Neuronal stem cell (in vitro differentiated cells): Measurements from ENCODE around the gene PTH.

Experiments
- DNase-seq: peaks from one replicate; pipeline ENCODE4 v3.0.0-alpha.2; 2013; ENCODE audit warnings: low spot score
- H2AFZ ChIP-seq: one replicate; pipeline ENCODE4 v1.6.1; 2013; ENCODE audit warnings: mild to moderate bottlenecking, low read length, inconsistent platforms
- H2AK5ac ChIP-seq: 2 replicates; pipeline ENCODE4 v1.6.1; 2013; ENCODE audit warnings: low read depth, mild to moderate bottlenecking, inconsistent platforms, low read length, moderate library complexity, mixed read lengths
- H2BK120ac ChIP-seq: 2 replicates; pipeline ENCODE4 v1.6.1; 2013; ENCODE audit warnings: low read depth, mild to moderate bottlenecking, inconsistent platforms, low read length, moderate library complexity, mixed read lengths
- H2BK12ac ChIP-seq: one replicate; pipeline ENCODE4 v1.6.1; 2013; ENCODE audit warnings: low read length, inconsistent platforms
- H2BK15ac ChIP-seq: 2 replicates; pipeline ENCODE4 v1.6.1; 2013; ENCODE audit warnings: mild to moderate bottlenecking, low read length, inconsistent platforms, mixed read lengths
- H2BK5ac ChIP-seq: one replicate; pipeline ENCODE4 v1.6.1; 2013; ENCODE audit warnings: inconsistent platforms, mild to moderate bottlenecking, low read length, moderate library complexity
- H3K14ac ChIP-seq: one replicate; pipeline ENCODE4 v1.6.1; 2013; ENCODE audit warnings: low read length, inconsistent platforms
- H3K18ac ChIP-seq: 2 replicates; pipeline ENCODE4 v1.6.1; 2013; ENCODE audit warnings: low read length, inconsistent platforms
- H3K23ac ChIP-seq: 2 replicates; pipeline ENCODE4 v1.6.1; 2013; ENCODE audit warnings: low read depth, mild to moderate bottlenecking, mixed read lengths, low read length, inconsistent platforms; ENCODE audit not compliant: poor library complexity
- H3K27ac ChIP-seq: replicated peaks from 3 replicates; pipeline ENCODE4 v1.5.1; 2013; ENCODE audit warnings: low read length, inconsistent platforms
- H3K27me3 ChIP-seq, 3 experiments: 2 replicates each; pipeline ENCODE4 v1.6.1; 2013; ENCODE audit warnings: low read length in 3 of 3, mild to moderate bottlenecking in 2 of 3, inconsistent platforms in 1 of 3, low read depth in 1 of 3, mixed read lengths in 1 of 3, moderate library complexity in 1 of 3; ENCODE audit not compliant: control insufficient read depth in 3 of 3, insufficient read depth in 3 of 3
- H3K36me3 ChIP-seq, 2 donors: replicated peaks in 1 of 2; 2 replicates each; pipeline ENCODE4 v1.6.1; 2013; ENCODE audit warnings: low read length in 2 of 2; ENCODE audit not compliant: control insufficient read depth in 2 of 2, insufficient read depth in 2 of 2
- H3K4ac ChIP-seq: 2 replicates; pipeline ENCODE4 v1.6.1; 2013; ENCODE audit warnings: inconsistent platforms, mild to moderate bottlenecking, low read length, moderate library complexity
- H3K4me1 ChIP-seq, 2 donors: 1 replicate in 1 of 2; 2 replicates in 1 of 2; pipeline ENCODE4 v1.6.1; 2013; ENCODE audit warnings: low read length in 2 of 2, low read depth in 1 of 2; ENCODE audit not compliant: control insufficient read depth in 2 of 2, insufficient read depth in 1 of 2
- H3K4me2 ChIP-seq: one replicate; pipeline ENCODE4 v1.6.1; 2013; ENCODE audit warnings: mild to moderate bottlenecking, low read length, inconsistent platforms; ENCODE audit not compliant: insufficient read depth, poor library complexity, severe bottlenecking
- H3K4me3 ChIP-seq, 2 donors: 2 replicates each; pipeline ENCODE4 v1.5.1; 2013; ENCODE audit warnings: low read length in 2 of 2, mild to moderate bottlenecking in 2 of 2, inconsistent platforms in 1 of 2, moderate library complexity in 1 of 2
- H3K79me1 ChIP-seq: one replicate; pipeline ENCODE4 v1.6.1; 2013; ENCODE audit warnings: low read depth, mild to moderate bottlenecking, inconsistent platforms, low read length, moderate library complexity
- H3K9ac ChIP-seq: one replicate; pipeline ENCODE4 v1.6.1; 2013; ENCODE audit warnings: mild to moderate bottlenecking, low read depth, low read length, inconsistent platforms; ENCODE audit not compliant: poor library complexity
- H3K9me3 ChIP-seq, 2 donors: replicated peaks in 1 of 2; 2 replicates each; pipeline versions ENCODE3 to v1.6.1; 2013; ENCODE audit warnings: low read length in 2 of 2, mild to moderate bottlenecking in 2 of 2, inconsistent platforms in 1 of 2, low read depth in 1 of 2, mixed read lengths in 1 of 2, moderate library complexity in 1 of 2; ENCODE audit not compliant: control insufficient read depth in 2 of 2, insufficient read depth in 1 of 2
- H4K8ac ChIP-seq: one replicate; pipeline ENCODE4 v1.6.1; 2013; ENCODE audit warnings: low read depth, mild to moderate bottlenecking, inconsistent platforms, low read length, moderate library complexity
- H4K91ac ChIP-seq: one replicate; pipeline ENCODE4 v1.6.1; 2013; ENCODE audit warnings: low read length, low read depth, mild to moderate bottlenecking, inconsistent platforms; ENCODE audit not compliant: poor library complexity
- WGBS, 2 donors: extraction: QIAGEN DNeasy Blood & Tissue Kit; methylation state at CpG; one replicate each; pipeline ENCODE4 v1.1.7; 2013; ENCODE audit warnings: missing lambda C conversion rate in 2 of 2, mixed read lengths in 1 of 2; ENCODE audit not compliant: insufficient read length in 2 of 2, insufficient replicate concordance in 1 of 2; ENCODE audit errors: extremely low coverage in 2 of 2; 5-methylcytosine and 5-hydroxymethylcytosine counted together

PTH gene

DNA sequence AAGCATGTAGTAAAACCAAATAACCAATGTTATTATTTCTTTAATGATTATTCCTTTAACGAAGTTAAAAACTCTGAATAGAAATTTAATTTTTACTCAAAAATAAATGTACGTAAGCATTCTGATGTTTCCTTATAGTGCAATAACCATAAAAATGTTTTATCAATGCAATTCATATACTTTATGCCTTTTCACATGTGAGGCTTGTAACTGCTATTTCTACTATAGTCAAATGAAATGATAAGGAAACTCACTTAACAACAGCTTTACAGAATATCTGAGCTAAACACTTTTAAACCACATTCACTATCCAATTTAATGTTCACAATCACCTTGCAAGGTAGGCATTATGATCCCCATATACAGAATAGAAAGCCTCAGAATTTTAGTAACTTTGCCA is 50.2 kb downstream of the PTH start:
- Histone ChIP-seq H2AK5ac (no peak overlapping the region), H2BK120ac (no peak overlapping the region), H3K9me3 (peaks cover 1 to 9% of the 10 kb centered on the region in 2 donors), H3K4me1 (no peaks in the 10 kb centered on the region), H3K4me2 (no peak overlapping the region), H3K9ac (no peak overlapping the region), H3K23ac (no peak overlapping the region), H3K18ac (no peak overlapping the region), H4K8ac (no peak overlapping the region), H2BK5ac (no peak overlapping the region), H3K79me1 (no peaks in the 10 kb centered on the region), H2BK12ac (no peak overlapping the region), H3K27me3 (no peaks in the 10 kb centered on the region), H3K27ac (no peak overlapping the region), H2BK15ac (no peak overlapping the region), H2AFZ (no peak overlapping the region), H3K36me3 (no peaks in the 10 kb centered on the region), H3K4me3 (no peak overlapping the region), H3K14ac (no peak overlapping the region), H3K4ac (no peak overlapping the region), H4K91ac (no peak overlapping the region)
- no CpG with 5 or more reads among the region's 2 CpGs for WGBS, 2 donors
- DNase-seq, result no peak
